SK-N-SH treated with all-trans-retinoic acid at 6 μM for 48 hours (cell line): Measurements from ENCODE around the gene NOBOX.

ENCODE experiments used
- PATZ1 ChIP-seq: fragments of 250-450 bp; sonication (Bioruptor Pico); IDR thresholded peaks from 2 replicates; pipeline ENCODE4 v1.8.0; 2020; ENCODE audit warnings: mild to moderate bottlenecking, moderate library complexity, borderline replicate concordance
- POU6F1 ChIP-seq: fragments of 250-450 bp; sonication (Bioruptor Pico); IDR thresholded peaks from 2 replicates; pipeline ENCODE4 v1.8.0; 2021; ENCODE audit warnings: low read depth, mild to moderate bottlenecking, moderate library complexity, borderline replicate concordance
- ZNF565 ChIP-seq: fragments of 450-650 bp; formaldehyde crosslinking; conservative IDR thresholded peaks from 2 replicates; pipeline ENCODE4 v1.5.0; 2020; ENCODE audit warnings: low read depth, mild to moderate bottlenecking, moderate library complexity
- ZNF70 ChIP-seq: fragments of 450-650 bp; formaldehyde crosslinking; IDR thresholded peaks from 2 replicates; pipeline ENCODE4 v1.5.0; 2020; ENCODE audit warnings: mild to moderate bottlenecking, moderate library complexity

- TF ChIP-seq ZNF565 (CRISPR knock-in tag) (no peak), PATZ1 (CRISPR knock-in tag) (no peak), ZNF70 (CRISPR knock-in tag) (no peak), POU6F1 (CRISPR knock-in tag) (no peak)
Measured at GRCh38 chr7:144384555-144385245, 18.8 kb downstream of the NOBOX start.
